GM18498 (cell line): ENCODE measurements around the gene ALOX12.

Experiments used
- ATAC-seq: cut with Tn5 transposase; IDR thresholded peaks from one replicate; pipeline ENCODE4 v1.9.1; 2021; ENCODE audit warnings: mild to moderate bottlenecking, moderate library complexity; ENCODE audit not compliant: unreplicated experiment

The ALOX12 gene

DNA sequence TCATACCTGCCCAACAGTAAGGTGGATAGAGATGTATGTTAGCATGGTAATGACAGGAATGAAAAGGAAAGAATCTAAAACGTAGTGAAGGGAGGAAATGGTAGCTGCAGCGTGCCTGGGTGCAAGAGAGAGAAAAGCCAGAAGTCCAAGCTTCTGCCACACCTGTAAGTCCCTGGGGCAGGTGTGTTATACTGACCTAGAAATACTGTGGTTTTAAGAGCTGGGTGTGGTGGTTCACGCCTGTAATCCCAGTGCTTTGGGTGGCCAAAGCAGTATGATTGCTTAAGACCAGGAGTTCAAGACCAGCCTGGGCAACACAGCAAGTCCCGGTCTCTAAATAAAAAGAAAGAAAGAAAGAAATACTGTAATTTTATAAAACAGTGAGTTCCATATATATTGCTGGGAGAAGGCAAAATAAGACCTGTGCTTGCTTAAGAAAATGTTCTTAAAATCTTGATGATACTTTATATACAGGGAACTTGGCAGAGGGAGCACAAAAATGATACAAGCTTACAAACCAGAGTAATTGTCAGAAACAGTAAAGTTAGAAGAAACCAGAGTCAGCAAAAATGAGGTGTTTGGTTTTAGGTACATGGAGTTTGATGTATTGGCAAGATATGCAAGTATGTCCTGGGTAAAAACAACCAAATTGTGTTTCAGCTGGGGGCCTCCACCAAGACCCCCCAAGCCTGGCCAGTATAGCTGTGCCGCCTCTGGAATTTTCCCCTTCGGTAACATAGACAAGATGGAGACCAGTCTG is 6.6 kb downstream of the ALOX12 start:
- ATAC-seq, result no peak

DNA sequence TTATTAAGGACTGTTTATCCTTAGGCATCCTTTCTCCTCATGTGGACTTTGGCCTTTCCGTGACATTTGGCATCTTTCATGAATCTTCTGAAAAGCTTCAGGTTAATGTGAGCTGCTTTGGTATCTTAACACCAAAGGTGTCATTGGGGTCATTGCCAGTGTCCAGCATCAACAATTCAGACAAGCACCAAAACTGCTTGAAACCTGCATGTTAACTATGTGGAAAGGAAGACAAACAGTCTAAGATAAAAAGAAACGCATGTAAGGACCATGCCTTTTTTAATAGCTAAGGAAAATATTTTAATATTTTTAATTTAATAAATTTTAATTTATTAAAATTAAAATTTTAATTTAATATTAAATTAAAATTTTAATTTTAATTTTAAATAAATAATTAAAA is 7.9 kb downstream of the ALOX12 start:
- no peak for ATAC-seq

DNA sequence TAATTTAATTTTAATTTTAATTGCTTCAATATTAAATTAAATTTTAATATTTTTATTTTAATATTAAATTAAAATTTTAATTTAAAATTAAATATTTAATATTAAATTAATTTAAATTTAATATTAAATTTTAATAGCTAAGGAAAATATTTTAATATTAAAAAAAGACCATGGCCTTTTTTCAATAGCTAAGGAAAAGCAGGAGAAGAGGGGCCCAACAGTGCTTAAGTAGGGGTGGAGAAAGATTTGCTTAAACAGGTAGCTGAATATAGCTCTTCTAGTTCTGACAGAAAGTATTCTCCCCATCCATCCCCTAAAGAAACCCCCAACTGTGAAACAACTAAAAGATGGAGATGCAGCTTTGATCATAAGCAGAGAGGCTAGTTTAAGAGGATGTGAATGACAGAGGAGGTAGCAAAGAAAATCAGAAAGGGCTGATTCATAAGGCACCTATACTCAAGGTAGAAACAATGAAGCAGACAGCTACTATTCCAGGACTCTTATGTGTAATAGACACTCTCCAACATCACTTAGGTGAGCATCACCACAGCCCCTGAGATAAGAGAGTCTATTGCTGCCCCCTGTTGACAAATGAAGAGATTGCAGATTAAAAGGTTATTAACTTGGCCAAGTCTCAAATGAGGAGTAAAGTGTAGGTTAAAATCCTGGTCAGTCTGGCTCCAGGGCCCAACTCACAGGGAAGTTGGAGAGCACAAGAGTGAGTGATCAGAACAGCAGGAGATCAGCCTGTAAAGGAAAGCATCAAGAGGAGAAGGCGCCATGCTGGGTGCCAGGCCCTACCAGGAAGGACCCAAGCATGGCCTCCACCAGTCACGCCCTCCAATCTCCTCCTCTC is 8.8 kb downstream of the ALOX12 start:
- no peak for ATAC-seq

DNA sequence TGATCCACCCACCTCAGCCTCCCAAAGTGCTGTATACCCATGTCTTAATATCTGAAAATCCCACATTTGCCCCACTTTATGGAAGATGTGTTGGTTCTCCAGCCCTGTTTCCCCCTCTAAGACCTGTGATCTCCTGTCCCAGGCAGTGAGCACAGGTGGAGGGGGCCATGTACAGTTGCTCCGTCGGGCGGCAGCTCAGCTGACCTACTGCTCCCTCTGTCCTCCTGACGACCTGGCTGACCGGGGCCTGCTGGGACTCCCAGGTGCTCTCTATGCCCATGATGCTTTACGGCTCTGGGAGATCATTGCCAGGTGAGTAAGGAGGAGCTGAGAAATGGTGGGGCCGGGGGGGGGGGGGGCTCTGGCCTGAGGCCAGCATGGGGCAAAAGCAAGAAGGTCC is 9.9 kb downstream of the ALOX12 start:
- no peak for ATAC-seq

DNA sequence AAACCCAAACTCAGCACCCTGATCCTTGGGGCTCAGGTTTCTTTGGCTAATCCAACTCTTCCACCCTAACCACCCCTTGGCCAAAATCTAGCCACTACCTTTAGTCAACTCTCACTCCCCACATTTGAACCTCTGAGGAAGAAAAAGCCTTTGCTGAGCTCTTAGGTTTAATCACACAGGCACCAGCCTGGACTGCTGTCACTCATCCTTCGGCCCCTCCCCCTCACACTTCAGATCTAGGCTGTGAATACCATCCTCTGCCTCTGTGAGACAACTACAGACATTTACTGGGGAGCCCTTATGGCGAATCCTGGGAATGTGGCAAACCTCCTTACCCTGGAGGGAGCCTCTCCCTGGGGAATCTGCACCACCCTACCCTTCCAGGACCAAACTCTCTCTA is 11.3 kb downstream of the ALOX12 start:
- no peak for ATAC-seq

DNA sequence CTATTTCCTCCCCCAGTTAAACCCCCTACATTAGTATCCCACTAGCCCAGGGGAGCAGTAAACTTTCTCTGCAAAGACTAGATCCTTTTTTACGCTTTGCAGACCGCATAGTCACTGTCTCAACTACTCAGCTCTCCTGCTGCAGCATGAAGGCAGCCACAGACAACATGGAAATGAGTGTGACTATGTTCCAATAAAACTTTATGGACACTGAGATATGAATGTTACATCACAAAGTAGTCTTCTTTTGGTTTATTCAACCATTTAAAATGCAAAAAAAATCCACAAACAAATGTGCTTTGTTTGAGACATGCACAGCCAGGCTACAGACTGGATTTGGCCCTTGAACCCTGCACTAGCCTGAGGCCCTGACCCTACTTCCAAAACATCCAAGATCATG is 14.7 kb downstream of the ALOX12 start:
- no peak for ATAC-seq

DNA sequence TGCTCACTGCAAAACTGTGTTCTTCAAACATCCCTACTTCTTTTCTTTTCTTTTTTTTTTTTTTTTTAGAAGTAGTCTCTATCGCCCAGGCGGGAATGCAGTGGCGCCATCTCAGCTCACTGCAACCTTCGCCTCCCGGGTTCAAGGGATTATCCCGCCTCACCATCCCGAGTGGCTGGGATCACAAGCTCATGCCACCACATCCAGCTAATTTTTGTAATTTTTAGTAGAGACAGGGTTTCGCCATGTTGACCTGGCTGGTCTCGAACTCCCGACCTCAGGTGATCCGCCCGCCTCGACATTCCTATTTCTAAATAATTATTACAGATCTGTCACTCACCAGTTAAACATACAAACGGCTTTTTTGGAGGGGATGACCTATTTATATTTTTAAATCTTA is 15.6 kb downstream of the ALOX12 start:
- no peak for ATAC-seq

DNA sequence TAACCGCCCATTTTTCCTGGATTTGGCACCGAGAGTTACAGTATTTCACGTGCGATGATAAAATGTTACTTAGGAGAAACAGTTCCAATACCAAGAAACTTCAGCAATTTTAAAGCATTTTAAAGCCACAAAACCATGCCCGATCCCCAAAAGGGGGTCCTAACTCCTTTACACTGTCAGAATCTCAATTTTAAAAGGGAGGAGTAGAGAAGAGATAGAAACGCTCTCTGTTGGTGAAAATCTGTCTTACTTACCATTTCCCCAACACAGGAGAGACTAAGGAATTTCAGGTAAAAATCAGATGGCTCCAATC is 16.0 kb downstream of the ALOX12 start:
- no peak for ATAC-seq

DNA sequence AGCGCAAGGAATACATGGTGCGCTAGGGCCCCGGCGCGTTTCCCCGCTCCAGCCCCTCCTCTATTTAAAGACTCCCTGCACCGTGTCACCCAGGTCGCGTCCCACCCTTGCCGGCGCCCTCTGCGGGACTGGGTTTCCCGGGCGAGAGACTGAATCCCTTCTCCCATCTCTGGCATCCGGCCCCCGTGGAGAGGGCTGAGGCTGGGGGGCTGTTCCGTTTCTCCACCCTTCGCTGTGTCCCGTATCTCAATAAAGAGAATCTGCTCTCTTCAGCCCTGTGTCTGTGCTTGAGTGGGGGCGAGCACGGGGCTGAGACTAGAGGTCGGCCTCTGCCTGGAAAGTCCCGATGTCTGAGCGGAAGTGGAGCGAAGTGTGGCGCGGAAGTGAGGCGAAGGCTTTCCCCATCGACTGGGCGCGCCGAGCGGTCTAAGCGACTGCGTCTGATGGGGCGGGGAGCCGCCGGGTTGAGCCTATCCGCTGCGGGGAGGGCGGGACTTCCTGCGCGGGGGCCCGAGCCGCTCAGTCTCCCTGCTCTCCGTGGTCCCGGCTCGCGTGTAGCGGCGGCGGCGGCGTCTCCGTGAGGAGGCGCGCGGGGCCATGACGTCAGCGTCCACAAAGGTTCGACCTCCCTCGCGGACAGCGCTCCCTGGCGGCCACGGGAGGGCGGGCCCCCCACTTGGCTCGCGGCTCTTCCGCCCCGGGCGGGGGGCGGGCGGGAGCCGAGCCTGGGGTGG is 18.6 kb downstream of the ALOX12 start:
- peak; percentile 83 for ATAC-seq

DNA sequence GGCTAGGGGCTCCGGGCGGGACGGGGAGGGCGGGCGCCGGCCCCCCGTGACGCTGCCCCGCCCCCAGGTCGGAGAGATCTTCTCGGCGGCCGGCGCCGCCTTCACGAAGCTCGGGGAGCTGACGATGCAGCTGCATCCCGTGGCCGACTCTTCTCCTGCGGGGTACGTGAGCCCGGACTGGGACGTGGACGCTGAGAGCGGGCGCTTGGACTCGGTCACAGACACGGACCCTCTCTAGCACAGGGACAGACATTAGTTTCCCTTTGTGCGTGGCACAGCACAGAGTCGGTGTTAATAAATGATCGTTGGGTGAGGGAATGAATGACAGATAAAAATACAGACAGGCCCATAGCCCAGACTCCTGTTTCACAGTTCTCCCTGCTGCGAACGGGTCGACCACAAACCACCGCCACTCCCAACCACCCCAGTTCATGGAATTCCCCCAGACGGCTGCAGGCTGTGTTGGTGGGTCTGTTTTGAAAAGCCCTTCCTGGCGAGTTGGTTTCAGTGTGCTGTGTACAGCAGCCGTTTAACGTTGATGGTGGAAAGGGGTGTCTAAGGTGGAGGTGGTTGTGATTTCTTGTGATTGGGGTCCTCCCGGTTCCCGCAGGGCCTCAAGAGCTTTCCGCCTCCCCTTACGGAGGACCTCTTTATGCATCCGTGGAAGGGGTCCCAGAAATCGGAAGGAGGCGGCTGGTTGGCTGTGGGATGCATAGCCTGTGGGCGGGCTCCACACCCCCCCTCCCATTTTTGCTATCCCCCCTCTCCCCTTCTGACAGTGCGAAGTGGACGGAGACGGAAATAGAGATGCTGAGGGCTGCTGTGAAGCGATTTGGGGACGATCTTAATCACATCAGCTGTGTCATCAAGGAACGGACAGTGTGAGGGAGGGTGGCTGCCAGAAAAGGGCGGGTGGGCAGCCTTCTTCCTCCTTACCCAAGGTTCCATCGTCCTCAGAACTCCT is 19.4 kb downstream of the ALOX12 start:
- ATAC-seq, result peak; percentile 14

DNA sequence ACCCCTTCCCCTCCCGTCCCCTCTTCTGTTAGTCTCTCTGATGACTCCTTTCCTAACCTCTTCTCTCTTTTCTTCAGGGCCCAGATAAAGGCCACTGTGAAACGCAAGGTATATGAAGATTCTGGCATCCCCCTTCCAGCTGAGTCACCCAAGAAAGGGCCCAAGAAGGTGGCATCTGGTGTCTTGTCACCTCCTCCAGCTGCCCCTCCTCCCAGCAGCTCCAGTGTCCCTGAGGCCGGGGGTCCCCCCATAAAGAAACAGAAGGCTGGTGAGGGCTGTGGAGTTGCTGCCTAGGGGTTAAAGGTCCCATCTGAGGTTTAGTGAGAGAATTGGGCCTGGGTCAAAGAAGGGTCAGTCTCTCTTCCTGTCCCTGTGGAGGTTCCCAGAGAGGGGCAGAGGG is 20.6 kb downstream of the ALOX12 start:
- no peak for ATAC-seq

DNA sequence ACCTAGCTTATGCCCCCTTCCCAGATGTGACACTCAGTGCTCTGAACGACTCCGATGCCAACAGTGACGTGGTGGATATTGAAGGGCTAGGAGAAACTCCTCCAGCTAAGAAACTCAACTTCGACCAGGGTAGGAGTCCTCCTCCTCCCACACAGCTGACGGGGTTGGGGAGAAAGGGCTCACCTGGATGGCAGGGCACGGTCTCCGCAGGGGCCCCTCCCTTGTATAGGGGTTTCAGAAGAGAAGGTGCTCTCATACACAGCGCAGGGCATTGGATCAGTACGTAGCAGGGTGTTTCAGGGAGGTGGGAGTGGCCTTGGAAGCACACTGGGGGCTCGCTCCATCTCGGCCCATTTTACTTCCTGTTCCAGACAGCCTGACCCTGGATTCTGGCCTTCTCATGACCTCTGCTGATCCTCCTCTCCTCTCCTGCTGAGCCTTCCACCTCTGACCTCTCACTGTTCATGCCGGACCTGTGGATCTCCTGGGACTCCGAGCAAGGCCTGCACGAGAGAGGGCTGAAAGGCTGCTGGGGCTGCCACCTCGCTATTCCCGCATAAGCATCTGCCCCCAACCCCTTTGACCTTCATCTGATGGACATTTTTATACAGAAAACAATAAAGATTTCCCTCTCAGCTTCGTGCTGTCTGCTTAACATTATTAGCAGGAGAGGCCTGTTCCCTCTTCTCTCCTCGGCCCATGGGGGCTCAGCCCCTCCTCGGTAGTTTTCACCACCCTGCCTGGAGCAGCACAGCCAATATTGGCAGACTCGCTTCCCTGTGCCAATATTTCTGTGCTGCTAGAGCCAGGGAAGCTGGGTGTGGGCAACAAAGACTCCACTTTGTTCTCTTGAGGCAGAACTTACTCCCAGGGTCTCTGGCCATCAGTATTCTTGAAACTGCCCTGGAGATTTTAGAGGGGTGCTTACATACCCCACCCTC is 21.3 kb downstream of the ALOX12 start:
- no peak for ATAC-seq

DNA sequence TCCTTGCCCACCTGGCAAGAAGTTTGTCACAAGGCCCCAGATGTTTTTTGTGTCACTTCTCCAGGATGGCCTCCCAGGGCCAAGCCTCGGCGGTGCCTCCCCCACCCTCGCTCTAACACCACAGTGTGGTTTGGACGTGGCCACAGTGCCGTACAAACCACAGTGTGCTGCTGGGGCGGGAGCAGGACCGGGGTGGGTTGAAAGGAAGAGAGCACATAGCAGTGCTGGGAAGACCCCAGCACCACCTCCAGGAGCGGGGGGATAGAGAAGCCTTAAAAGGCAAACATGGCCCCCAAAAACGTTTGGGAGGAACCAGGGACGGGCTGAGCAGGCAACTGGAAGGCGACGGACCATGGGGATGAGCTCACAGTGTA is 22.0 kb downstream of the ALOX12 start:
- ATAC-seq, result no peak

DNA sequence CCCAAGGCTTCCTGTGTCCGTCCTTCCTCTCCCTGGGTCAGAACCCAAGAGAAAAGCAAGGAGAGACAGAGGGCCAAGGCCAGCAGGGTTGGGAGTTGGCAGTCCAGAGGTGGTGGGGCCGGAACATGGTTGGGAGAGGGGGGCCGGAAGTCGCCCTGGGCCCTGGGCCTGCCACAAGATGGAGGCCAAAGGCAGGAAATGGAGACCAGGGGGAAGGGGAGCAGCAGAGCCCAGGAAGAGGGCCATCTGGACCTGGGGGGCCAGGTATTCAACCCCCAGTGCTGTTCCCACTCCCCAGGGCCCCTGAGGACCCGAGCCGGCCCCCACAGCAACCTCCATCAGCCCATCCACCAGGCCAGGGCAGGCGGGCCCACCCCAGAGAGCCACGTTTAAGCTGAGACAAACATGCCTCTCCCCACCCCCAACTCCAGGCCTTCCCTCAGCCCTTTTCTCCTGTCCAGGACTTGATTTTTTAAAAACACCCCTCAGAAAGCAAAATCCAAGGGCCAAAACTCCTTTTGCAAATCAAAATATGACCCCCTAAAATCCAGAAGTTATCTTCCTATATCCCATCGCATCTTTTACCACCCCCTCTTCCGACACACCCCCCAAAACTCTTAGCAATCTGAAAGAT is 22.6 kb downstream of the ALOX12 start:
- ATAC-seq, result no peak

DNA sequence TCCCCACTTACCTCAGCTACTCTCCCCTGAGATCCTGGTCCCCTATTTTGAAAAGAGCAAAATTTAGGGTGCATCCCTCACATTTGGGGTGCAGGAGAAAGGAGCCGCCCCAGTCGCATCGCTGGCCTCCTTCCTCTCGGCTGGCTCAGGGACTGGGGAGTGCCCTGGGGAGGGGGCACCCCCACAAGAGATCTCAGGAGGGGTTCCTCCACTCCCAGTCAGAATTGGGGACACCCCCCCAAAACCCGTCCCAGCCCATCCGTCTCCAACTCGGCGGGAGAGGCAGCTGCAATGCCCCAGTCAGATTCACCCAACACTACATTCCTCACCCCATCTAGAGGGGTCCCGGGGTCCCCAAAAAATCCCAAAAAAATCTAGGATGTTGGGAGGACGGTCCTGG is 23.5 kb downstream of the ALOX12 start:
- ATAC-seq, result no peak

DNA sequence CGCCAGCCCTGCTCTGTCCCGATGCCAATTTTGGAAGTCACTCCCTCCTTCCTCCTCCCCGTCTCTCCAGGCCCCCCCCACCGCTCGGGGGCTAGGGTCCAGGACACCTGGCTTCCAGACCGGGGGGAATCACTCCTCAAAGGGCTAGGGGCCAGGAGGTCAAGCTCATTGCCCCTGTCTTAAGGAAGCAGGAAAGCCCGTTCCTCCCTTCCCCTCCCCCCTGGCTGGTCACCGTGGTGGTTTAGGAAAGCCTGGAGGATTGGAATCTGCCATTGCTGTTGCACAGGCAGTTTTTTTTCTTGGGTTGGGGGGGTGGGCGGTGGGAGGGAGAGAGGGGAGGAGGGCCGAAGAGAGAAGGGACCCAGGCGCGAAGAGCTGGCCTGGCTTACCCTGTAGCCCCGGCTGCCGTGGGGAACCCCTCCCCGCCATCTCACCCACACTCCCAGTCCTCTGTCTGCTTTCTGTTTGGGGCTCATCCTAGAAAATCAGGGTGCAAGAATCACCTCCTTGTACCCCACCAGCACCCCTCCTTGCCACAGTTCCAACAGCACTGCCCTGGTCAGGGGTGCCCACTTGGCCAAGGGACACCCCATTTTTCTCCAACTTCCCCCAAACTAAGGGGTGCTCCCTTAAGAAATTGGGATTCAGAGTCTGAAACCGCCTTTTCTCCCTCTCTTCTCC is 24.1 kb downstream of the ALOX12 start:
- ATAC-seq, result no peak

DNA sequence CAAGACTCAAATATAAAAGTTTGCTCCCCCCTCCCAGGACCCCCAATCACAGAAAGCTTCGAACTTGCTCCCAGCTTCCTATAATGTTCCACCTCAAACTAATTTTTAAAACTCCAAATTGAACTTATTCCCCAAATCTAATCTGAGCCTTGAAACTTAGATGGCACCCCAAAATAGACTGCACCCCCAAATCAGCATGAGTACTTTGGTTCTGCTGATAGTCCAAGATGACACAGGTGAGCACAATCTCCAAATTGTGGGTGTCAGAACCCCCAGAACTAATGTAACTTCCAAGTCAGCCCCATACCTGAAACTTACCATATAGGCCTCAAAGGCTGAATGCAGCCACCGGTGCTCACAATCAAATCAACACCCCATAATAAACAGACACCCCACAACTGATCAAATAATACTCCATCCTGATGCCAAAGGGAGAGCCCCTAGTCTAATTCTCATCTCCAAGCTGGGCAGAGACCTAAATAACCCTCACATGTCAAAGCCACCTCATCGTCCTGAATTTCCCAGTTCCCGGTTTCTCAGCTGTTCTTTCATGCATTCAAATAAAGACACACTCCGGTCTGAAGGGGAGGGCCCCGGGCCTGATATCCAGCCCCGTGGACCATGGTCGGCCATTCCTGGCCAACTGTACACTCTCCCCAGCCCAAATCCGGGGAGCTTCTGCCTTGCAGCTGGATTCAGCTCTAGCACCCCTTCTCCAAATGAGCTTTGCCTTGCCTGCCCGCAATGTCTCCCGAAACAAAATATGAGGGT is 25.2 kb downstream of the ALOX12 start:
- ATAC-seq, result no peak
